ENCODE results near the gene RSPRY1. TPM values are rescaled to one million over a fixed set of nuclear protein-coding genes. Genes with fewer than 3 reads are reported as not detected.

RSPRY1 gene
- polyA plus RNA-seq, 4 donors = 12.4 to 43.9 (median 17.2) TPM

DNA sequence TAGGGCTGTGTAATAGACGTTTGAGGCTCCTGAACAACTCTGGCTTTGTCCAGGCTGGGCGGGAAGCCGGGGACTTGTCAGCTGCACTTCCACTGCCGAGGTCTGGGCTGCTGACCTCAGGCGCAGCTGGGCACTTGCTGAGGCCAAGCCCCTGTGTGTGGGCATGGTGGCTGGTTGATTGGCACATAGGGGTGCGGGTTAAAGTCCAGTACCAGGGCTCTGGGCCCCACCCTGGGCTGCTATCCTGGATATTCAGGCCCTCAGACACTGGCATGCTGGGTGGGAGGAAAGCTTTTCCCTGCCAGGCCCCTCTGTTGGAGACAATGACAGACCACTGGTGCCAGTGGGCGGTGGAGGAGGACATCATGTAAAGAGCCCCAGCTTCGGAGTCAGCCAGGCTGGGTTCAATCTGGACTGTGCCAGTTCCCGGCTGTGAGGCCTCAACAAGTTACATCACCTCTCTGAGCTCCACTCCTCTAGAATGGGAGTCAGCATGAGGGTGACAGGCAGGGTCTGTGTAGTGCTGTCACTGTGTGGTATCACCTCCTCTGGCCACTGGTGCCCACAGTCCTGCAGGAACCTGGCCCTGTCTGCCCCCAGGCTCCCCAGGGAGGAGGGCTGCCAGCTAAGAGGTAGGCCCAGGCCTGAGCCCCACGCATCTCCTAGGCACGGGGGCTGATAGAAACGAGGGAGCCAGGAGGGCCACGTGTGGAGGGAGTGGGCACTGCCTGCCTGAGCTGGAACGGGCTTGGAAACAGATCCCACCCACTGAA is 42.8 kb upstream of the RSPRY1 start:
- H3K4me1 ChIP-seq (ENCODE audit: control insufficient read depth in 3 of 3, insufficient read depth in 2 of 3, low read depth in 1 of 3, low read length in 2 of 3) = peaks cover 5 to 25% (median 11%) of the 10 kb centered on the region in 3 donors
- H3K27ac ChIP-seq (ENCODE audit: low read depth in 1 of 3, low read length in 2 of 3) = no peak overlapping the region

DNA sequence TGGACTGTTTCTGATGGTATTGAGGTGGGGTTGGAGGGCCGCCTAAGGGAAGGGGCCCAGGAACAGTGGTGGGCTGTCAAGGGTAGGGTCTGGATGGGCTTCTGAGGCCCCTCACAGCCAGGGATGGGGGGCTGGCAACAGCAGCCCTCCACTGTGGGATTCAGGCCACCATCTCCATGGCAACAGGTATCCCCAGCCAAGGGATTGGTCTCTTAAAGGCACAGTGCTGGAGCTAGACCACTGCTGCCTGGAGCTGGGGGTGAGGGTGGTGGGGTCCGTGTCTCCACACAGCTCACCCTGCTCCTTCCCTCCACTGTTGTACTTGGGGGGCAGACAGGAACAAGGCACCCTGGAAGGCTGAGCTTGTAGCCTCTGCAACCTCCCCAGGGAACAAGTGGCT is 42.1 kb upstream of the RSPRY1 start:
- peaks cover 0 to 35% (median 0%) of the 10 kb centered on the region in 3 donors for H3K36me3 ChIP-seq (ENCODE audit: control insufficient read depth in 3 of 3, insufficient read depth in 2 of 3, low read depth in 1 of 3, low read length in 3 of 3)
- H3K9me3 ChIP-seq (ENCODE audit: control insufficient read depth in 2 of 2, insufficient read depth in 1 of 2, low read depth in 1 of 2, low read length in 1 of 2) = no peaks in the 10 kb centered on the region
- no peak overlapping the region for H3K27ac ChIP-seq (ENCODE audit: low read depth in 1 of 3, low read length in 2 of 3)
- no peaks in the 10 kb centered on the region for H3K27me3 ChIP-seq (ENCODE audit: control insufficient read depth in 3 of 3, insufficient read depth in 3 of 3, low read length in 3 of 3)
- H3K4me1 ChIP-seq (ENCODE audit: control insufficient read depth in 3 of 3, insufficient read depth in 2 of 3, low read depth in 1 of 3, low read length in 2 of 3) = peaks cover 5 to 25% (median 11%) of the 10 kb centered on the region in 3 donors
- WGBS, 3 donors = 90 to 96% (median 94%) methylated on average over 2 of the region's 2 CpGs
- no peak overlapping the region for H3K4me3 ChIP-seq (ENCODE audit: low read depth in 1 of 3, low read length in 3 of 3)
- DNase-seq = no peak
- FAIRE-seq = no peak

More for the DNA sequence above, 42.8 kb upstream of the RSPRY1 start:
- DNase-seq (peak in 1 of 2 donors; percentile 50), FAIRE-seq (no peak)
- Histone ChIP-seq H3K36me3 (ENCODE audit: control insufficient read depth in 3 of 3, insufficient read depth in 2 of 3, low read depth in 1 of 3, low read length in 3 of 3) (peaks cover 0 to 29% (median 0%) of the 10 kb centered on the region in 3 donors), H3K9me3 (ENCODE audit: control insufficient read depth in 2 of 2, insufficient read depth in 1 of 2, low read depth in 1 of 2, low read length in 1 of 2) (no peaks in the 10 kb centered on the region), H3K27me3 (ENCODE audit: control insufficient read depth in 3 of 3, insufficient read depth in 3 of 3, low read length in 3 of 3) (no peaks in the 10 kb centered on the region), H3K4me3 (ENCODE audit: low read depth in 1 of 3, low read length in 3 of 3) (no peak overlapping the region)
- 28 to 64% (median 58%) methylated on average over 14 of the region's 14 CpGs for WGBS, 3 donors

DNA sequence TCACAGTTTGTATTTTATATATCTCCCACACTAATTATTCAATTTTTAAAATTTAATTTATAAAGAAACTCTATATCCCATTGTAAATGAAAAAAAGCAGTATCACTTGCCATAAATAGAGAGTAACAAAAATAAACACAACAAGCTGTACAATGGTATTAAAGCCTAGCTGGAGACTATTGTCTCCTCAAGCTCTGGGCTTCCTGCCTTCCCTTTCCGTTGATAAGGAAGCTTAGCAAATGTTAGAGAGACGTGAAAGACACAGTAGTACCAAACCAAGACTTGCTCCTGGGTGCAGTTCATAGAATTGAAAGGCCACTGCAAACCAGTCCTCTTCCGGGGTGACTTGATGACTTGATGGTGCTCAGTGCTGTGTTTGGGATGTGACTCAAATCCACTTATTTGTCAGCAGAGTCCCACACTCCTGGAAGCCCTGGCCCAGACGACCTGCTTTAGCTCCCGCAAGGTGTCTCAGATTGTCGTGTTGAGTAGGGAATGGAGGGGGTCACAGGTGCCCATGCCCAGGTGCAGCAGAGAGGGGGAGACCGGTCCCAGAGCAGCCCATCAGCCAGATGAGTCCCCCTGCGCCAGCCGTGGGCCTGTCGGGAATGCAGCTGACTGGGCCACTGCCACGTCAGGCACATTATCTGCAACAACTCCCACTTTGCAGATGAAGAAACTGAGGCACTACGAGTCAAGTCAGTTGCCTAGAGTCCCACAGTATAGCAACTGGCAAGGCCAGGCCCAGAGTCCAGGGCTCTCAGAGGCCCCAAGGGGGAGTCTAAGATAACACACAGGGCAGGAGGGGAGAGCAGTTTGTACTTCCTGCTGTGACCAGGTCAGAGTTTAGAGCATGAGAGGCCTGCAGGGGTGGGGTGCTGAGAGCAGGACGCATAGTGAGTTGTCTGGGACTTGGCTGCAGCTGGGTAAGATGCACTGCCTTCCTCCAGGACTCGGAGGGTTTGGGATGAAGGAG is 40.8 kb upstream of the RSPRY1 start:
- Histone ChIP-seq H3K4me1 (ENCODE audit: control insufficient read depth in 3 of 3, insufficient read depth in 2 of 3, low read depth in 1 of 3, low read length in 2 of 3) (peaks cover 5 to 25% (median 11%) of the 10 kb centered on the region in 3 donors), H3K27ac (ENCODE audit: low read depth in 1 of 3, low read length in 2 of 3) (no peak overlapping the region)
- 80 to 85% (median 84%) methylated on average over 14 of the region's 14 CpGs for WGBS, 3 donors

DNA sequence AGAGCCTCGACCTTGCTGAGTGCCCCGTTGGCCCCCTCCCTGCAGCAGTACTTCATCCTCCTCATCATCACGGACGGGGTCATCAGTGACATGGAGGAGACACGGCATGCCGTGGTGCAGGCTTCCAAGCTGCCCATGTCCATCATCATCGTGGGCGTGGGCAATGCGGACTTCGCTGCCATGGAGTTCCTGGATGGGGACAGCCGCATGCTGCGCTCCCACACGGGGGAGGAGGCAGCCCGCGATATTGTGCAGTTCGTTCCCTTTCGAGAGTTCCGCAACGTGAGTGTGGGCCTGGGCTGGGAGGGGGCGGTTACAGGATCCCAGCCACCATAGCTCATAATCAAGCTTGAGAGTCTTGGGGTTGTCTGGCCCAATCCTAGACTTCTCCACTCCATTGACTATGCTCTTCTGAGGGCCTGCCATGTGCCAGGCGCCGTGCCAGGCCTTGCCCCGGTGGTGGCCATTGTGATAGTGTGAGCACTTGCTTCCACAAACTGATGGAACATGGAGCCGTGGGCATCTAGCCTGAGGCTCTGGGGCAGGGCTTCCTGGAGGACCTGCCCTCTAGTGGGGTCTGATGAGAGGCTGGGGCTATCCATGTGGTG is 40.0 kb upstream of the RSPRY1 start:
- no peak overlapping the region for H3K4me3 ChIP-seq (ENCODE audit: low read depth in 1 of 3, low read length in 3 of 3)
- H3K9me3 ChIP-seq (ENCODE audit: control insufficient read depth in 2 of 2, insufficient read depth in 1 of 2, low read depth in 1 of 2, low read length in 1 of 2) = no peaks in the 10 kb centered on the region
- H3K36me3 ChIP-seq (ENCODE audit: control insufficient read depth in 3 of 3, insufficient read depth in 2 of 3, low read depth in 1 of 3, low read length in 3 of 3) = peaks cover 0 to 43% (median 0%) of the 10 kb centered on the region in 3 donors
- H3K4me1 ChIP-seq (ENCODE audit: control insufficient read depth in 3 of 3, insufficient read depth in 2 of 3, low read depth in 1 of 3, low read length in 2 of 3) = peaks cover 5 to 25% (median 8%) of the 10 kb centered on the region in 3 donors
- WGBS, 3 donors = 89 to 94% (median 93%) methylated on average over 24 of the region's 24 CpGs
- H3K27ac ChIP-seq (ENCODE audit: low read depth in 1 of 3, low read length in 2 of 3) = no peak overlapping the region
- FAIRE-seq = no peak
- DNase-seq = no peak
- no peaks in the 10 kb centered on the region for H3K27me3 ChIP-seq (ENCODE audit: control insufficient read depth in 3 of 3, insufficient read depth in 3 of 3, low read length in 3 of 3)

More for the DNA sequence above, 40.8 kb upstream of the RSPRY1 start:
- no peaks in the 10 kb centered on the region for H3K9me3 ChIP-seq (ENCODE audit: control insufficient read depth in 2 of 2, insufficient read depth in 1 of 2, low read depth in 1 of 2, low read length in 1 of 2)
- DNase-seq (peak in 1 of 2 donors; percentile 42), FAIRE-seq (no peak)
- peaks cover 0 to 41% (median 0%) of the 10 kb centered on the region in 3 donors for H3K36me3 ChIP-seq (ENCODE audit: control insufficient read depth in 3 of 3, insufficient read depth in 2 of 3, low read depth in 1 of 3, low read length in 3 of 3)
- H3K27me3 ChIP-seq (ENCODE audit: control insufficient read depth in 3 of 3, insufficient read depth in 3 of 3, low read length in 3 of 3) = no peaks in the 10 kb centered on the region
- no peak overlapping the region for H3K4me3 ChIP-seq (ENCODE audit: low read depth in 1 of 3, low read length in 3 of 3)

DNA sequence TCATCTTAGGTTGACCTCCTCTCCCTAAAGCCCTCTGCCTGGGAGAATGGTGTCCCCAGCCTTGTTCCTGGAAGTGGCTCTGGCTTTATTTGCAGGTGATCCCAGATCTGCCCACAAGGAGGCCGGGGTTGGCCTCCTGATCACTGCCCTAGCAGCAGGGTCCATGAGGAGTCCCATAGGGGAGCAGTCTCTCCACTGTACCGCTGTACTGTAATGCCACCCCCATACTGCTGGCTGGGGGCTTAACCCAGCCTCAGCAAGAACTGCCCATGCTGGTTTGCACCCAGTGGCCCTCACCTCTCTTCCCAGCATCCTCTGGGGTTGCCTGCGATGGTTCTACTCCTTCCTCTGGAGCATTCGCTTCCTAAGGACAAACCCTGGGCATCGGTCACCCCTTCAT is 39.4 kb upstream of the RSPRY1 start:
- Histone ChIP-seq H3K27me3 (ENCODE audit: control insufficient read depth in 3 of 3, insufficient read depth in 3 of 3, low read length in 3 of 3) (no peaks in the 10 kb centered on the region), H3K4me1 (ENCODE audit: control insufficient read depth in 3 of 3, insufficient read depth in 2 of 3, low read depth in 1 of 3, low read length in 2 of 3) (peaks cover 5 to 25% (median 8%) of the 10 kb centered on the region in 3 donors), H3K4me3 (ENCODE audit: low read depth in 1 of 3, low read length in 3 of 3) (no peak overlapping the region), H3K27ac (ENCODE audit: low read depth in 1 of 3, low read length in 2 of 3) (no peak overlapping the region), H3K9me3 (ENCODE audit: control insufficient read depth in 2 of 2, insufficient read depth in 1 of 2, low read depth in 1 of 2, low read length in 1 of 2) (no peaks in the 10 kb centered on the region), H3K36me3 (ENCODE audit: control insufficient read depth in 3 of 3, insufficient read depth in 2 of 3, low read depth in 1 of 3, low read length in 3 of 3) (peaks cover 0 to 43% (median 0%) of the 10 kb centered on the region in 3 donors)
- FAIRE-seq (no peak), DNase-seq (no peak)
- 91 to 94% (median 93%) methylated on average over 5 of the region's 5 CpGs for WGBS, 3 donors

DNA sequence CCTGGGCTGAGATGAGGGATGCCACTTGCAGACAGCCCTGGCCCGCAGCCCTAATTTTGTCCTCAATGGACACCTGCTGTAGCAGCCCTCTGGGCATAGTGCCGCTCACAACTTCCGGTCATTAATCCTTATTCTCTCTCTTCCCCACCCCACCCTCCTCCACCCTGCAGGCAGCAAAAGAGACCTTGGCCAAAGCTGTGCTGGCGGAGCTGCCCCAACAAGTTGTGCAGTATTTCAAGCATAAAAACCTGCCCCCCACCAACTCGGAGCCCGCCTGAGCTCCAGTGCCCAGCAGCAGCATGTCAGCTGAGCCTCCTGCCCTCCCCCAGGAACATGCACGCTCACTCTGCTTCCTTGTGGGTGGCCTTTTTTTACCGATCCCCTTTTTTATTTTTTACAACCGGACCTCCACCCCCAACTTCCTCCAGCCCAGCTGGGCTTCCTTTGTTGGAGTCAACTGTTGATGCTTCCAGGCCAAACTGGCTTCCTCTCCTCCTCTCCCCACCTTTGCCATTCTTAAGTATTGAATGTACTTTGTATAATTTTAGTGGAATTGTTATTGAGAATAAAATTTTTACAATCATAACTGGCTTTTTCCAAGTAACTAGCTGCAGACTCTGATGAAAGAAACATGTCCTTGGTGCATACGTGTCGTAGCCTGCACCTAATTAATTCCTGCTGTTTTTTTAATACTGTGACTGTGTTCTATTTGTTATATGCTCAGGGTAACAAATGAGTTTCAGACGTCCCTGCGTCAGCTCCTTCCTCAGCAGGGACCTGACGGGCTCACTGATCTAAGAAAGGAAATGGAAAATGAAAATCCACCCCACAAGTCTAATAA is 38.5 kb upstream of the RSPRY1 start:
- WGBS, 3 donors = 47 to 78% (median 68%) methylated on average over 14 of the region's 14 CpGs
- DNase-seq = no peak
- Histone ChIP-seq H3K4me3 (ENCODE audit: low read depth in 1 of 3, low read length in 3 of 3) (no peak overlapping the region), H3K27ac (ENCODE audit: low read depth in 1 of 3, low read length in 2 of 3) (peak overlapping the region in 1 of 3 donors; percentile 4), H3K36me3 (ENCODE audit: control insufficient read depth in 3 of 3, insufficient read depth in 2 of 3, low read depth in 1 of 3, low read length in 3 of 3) (peaks cover 3 to 43% (median 3%) of the 10 kb centered on the region in 3 donors), H3K4me1 (ENCODE audit: control insufficient read depth in 3 of 3, insufficient read depth in 2 of 3, low read depth in 1 of 3, low read length in 2 of 3) (peaks cover 5 to 25% (median 8%) of the 10 kb centered on the region in 3 donors), H3K9me3 (ENCODE audit: control insufficient read depth in 2 of 2, insufficient read depth in 1 of 2, low read depth in 1 of 2, low read length in 1 of 2) (no peaks in the 10 kb centered on the region), H3K27me3 (ENCODE audit: control insufficient read depth in 3 of 3, insufficient read depth in 3 of 3, low read length in 3 of 3) (no peaks in the 10 kb centered on the region)
- no peak for FAIRE-seq

DNA sequence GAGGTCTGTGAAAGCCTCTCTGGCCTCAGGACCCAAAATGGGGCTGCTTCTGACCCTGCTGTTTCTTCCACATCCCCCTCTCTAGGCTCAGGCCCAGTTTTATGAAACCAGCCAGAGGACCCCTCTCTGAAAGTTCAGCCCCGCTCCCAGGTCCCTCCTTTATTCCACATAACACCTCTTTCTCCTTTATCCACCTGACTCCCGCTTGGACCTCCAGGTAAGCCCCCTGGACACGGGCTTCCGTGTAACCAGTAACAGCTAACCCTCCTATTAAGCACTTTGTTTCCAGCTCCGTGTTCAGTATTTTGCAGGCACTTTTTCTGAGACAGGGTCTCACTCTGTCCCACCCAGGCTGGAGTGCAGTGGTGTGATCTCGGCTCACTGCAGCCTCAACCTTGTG is 37.6 kb upstream of the RSPRY1 start:
- 93 to 99% (median 99%) methylated on average over 6 of the region's 6 CpGs for WGBS, 3 donors
- no peak for FAIRE-seq
- peaks cover 3 to 43% (median 4%) of the 10 kb centered on the region in 3 donors for H3K36me3 ChIP-seq (ENCODE audit: control insufficient read depth in 3 of 3, insufficient read depth in 2 of 3, low read depth in 1 of 3, low read length in 3 of 3)

More for the DNA sequence above, 37.6 kb upstream of the RSPRY1 start:
- Histone ChIP-seq H3K27me3 (ENCODE audit: control insufficient read depth in 3 of 3, insufficient read depth in 3 of 3, low read length in 3 of 3) (no peaks in the 10 kb centered on the region), H3K4me1 (ENCODE audit: control insufficient read depth in 3 of 3, insufficient read depth in 2 of 3, low read depth in 1 of 3, low read length in 2 of 3) (peaks cover 0 to 20% (median 4%) of the 10 kb centered on the region in 3 donors), H3K4me3 (ENCODE audit: low read depth in 1 of 3, low read length in 3 of 3) (no peak overlapping the region), H3K27ac (ENCODE audit: low read depth in 1 of 3, low read length in 2 of 3) (peak overlapping the region in 1 of 3 donors; percentile 4), H3K9me3 (ENCODE audit: control insufficient read depth in 2 of 2, insufficient read depth in 1 of 2, low read depth in 1 of 2, low read length in 1 of 2) (no peaks in the 10 kb centered on the region)
- DNase-seq = no peak
